ENCODE measurements around the gene ZNF460.

The ZNF460 gene

DNA sequence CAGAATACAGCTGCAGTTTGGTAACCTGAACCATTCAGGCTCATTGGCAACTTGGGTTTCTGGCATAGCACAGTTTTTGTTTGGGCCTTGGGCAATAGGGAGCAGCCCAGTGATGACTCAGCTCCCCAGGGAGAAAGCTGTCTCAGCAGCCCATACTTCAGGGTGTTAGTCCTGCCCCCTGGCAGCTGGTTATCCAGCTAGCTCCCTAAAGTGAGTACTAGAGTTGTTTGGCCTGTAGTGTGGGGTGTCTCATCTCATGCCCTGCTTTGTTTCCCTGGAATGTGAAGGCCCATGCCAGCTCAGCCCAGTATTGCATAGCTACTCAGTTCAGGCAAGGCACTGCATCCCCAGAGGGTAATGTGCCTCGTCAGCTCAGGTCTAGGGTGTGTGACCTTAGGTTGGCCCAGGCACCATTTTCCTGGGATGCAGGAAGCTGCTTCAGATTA, 21.8 kb downstream of the ZNF460 start:
- TF ChIP-seq, protein P1, sequence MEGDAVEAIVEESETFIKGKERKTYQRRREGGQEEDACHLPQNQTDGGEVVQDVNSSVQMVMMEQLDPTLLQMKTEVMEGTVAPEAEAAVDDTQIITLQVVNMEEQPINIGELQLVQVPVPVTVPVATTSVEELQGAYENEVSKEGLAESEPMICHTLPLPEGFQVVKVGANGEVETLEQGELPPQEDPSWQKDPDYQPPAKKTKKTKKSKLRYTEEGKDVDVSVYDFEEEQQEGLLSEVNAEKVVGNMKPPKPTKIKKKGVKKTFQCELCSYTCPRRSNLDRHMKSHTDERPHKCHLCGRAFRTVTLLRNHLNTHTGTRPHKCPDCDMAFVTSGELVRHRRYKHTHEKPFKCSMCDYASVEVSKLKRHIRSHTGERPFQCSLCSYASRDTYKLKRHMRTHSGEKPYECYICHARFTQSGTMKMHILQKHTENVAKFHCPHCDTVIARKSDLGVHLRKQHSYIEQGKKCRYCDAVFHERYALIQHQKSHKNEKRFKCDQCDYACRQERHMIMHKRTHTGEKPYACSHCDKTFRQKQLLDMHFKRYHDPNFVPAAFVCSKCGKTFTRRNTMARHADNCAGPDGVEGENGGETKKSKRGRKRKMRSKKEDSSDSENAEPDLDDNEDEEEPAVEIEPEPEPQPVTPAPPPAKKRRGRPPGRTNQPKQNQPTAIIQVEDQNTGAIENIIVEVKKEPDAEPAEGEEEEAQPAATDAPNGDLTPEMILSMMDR (IDR thresholded peaks at IDR 0.05; ENCODE audit: poor library complexity, severe bottlenecking) = no peak
- DNase-seq (ENCODE audit: low spot score) = peak; percentile 82
- Histone ChIP-seq H3K27ac (ENCODE audit: poor library complexity, severe bottlenecking) (peak overlapping the region; percentile 63), H3K9me3 (ENCODE audit: severe bottlenecking) (no peaks in the 10 kb centered on the region), H3K36me3 (ENCODE audit: low read depth) (peaks cover 71% of the 10 kb centered on the region), H3K4me1 (ENCODE audit: insufficient read depth, poor library complexity, severe bottlenecking) (peaks cover 41% of the 10 kb centered on the region), H3K4me3 (ENCODE audit: severe bottlenecking) (no peak overlapping the region), H3K27me3 (ENCODE audit: insufficient read depth, poor library complexity, severe bottlenecking) (no peaks in the 10 kb centered on the region)
- peak; percentile 96 for ATAC-seq (ENCODE audit: low read depth)

DNA sequence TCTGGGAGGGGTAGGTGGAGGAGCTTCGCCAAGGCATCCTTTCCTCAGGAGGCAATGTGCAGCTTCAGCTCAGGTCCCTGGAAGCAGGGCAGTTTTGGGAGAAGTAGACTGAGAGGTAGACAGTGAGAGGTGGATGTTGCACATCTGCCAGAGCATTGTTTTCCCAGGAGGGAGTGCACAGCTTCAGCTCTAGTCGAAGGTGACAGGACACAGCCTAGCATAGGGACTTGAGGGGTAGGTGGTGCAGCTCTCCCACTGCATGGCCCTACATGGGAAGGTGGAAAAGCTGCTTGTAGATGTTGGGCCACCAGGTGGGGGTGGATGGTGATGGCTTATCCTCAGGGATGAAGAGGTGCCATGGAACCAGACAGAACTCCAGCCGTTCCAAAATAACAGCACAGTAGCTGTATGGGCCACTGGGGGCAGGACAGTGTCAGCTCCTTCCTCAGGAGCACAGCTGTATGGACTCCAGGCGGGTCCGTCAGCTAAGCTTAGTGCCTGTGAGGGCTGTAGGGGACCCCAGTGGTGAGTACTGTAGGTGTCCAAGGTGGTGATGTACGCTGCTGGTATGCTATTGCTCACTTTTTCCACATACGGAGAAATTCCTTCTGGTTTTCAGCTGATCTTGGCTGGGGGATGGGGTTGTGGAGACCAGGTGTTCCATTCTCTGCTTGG, 22.6 kb downstream of the ZNF460 start:
- peak overlapping the region; percentile 63 for H3K27ac ChIP-seq (ENCODE audit: poor library complexity, severe bottlenecking)
- H3K9me3 ChIP-seq (ENCODE audit: severe bottlenecking) = no peaks in the 10 kb centered on the region
- H3K27me3 ChIP-seq (ENCODE audit: insufficient read depth, poor library complexity, severe bottlenecking) = no peaks in the 10 kb centered on the region
- H3K4me3 ChIP-seq (ENCODE audit: severe bottlenecking) = no peak overlapping the region
- H3K4me1 ChIP-seq (ENCODE audit: insufficient read depth, poor library complexity, severe bottlenecking) = peaks cover 41% of the 10 kb centered on the region
- DNase-seq (ENCODE audit: low spot score) (no peak), ATAC-seq (ENCODE audit: low read depth) (peak; percentile 19; the same call in 1 of the 3 replicates)
- TF ChIP-seq, protein P1 (IDR thresholded peaks at IDR 0.05; ENCODE audit: poor library complexity, severe bottlenecking) = no peak
- H3K36me3 ChIP-seq (ENCODE audit: low read depth) = peaks cover 68% of the 10 kb centered on the region

DNA sequence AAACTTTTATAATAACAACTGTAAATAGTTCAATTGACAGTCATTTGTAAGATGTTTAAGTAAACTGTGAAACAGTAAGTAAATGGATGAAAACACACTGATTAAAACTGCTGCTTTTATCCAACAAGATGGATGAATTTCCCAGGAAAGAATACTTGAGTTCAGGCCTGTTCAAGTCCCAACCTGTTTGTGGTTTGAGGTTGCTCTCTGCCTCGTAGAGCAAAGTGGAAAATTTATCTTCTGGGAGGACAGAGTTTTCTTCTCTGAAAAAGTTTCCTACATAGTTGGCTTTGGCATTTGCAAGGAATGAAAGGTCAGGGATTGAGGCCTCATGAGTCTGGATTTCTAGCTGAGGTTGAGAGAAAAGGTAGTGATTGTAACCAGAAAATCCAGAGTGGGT, 24.8 kb downstream of the ZNF460 start:
- Histone ChIP-seq H3K4me1 (ENCODE audit: insufficient read depth, poor library complexity, severe bottlenecking) (peaks cover 41% of the 10 kb centered on the region), H3K27ac (ENCODE audit: poor library complexity, severe bottlenecking) (peak overlapping the region; percentile 66), H3K36me3 (ENCODE audit: low read depth) (peaks cover 50% of the 10 kb centered on the region), H3K4me3 (ENCODE audit: severe bottlenecking) (no peak overlapping the region), H3K27me3 (ENCODE audit: insufficient read depth, poor library complexity, severe bottlenecking) (no peaks in the 10 kb centered on the region), H3K9me3 (ENCODE audit: severe bottlenecking) (no peaks in the 10 kb centered on the region)
- TF ChIP-seq, protein P1 (IDR thresholded peaks at IDR 0.05; ENCODE audit: poor library complexity, severe bottlenecking) = no peak
- ATAC-seq (ENCODE audit: low read depth) (no peak), DNase-seq (ENCODE audit: low spot score) (no peak)

DNA sequence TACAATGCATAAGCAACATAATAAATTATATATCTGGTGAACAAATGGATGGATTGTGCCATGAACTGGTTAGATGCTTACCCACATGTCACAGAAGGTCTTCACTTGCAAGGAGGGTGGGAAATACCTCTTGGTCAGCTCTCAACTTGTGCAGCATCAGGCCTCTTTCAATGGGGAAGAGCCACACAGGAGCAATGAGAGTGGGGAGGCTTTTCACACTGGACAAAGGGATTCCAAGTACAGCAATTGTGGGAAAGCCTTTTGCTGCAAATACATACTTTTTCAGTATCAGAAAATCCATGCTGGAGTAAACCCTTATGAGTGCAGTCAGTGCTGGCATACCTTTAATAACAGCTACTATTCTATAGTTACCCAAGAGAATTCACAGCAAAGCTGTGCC, 28.2 kb downstream of the ZNF460 start:
- ATAC-seq (ENCODE audit: low read depth) = no peak
- H3K27ac ChIP-seq (ENCODE audit: poor library complexity, severe bottlenecking) = no peak overlapping the region

More for the DNA sequence above, 28.2 kb downstream of the ZNF460 start:
- peaks cover 14% of the 10 kb centered on the region for H3K4me1 ChIP-seq (ENCODE audit: insufficient read depth, poor library complexity, severe bottlenecking)
- no peaks in the 10 kb centered on the region for H3K9me3 ChIP-seq (ENCODE audit: severe bottlenecking)
- no peak for DNase-seq (ENCODE audit: low spot score)
- H3K27me3 ChIP-seq (ENCODE audit: insufficient read depth, poor library complexity, severe bottlenecking) = no peaks in the 10 kb centered on the region
- TF ChIP-seq, protein P1 (IDR thresholded peaks at IDR 0.05; ENCODE audit: poor library complexity, severe bottlenecking) = no peak
- H3K36me3 ChIP-seq (ENCODE audit: low read depth) = peaks cover 29% of the 10 kb centered on the region
- H3K4me3 ChIP-seq (ENCODE audit: severe bottlenecking) = no peak overlapping the region
